ENCODE results near the gene NUTM1.

NUTM1 gene, protein sequence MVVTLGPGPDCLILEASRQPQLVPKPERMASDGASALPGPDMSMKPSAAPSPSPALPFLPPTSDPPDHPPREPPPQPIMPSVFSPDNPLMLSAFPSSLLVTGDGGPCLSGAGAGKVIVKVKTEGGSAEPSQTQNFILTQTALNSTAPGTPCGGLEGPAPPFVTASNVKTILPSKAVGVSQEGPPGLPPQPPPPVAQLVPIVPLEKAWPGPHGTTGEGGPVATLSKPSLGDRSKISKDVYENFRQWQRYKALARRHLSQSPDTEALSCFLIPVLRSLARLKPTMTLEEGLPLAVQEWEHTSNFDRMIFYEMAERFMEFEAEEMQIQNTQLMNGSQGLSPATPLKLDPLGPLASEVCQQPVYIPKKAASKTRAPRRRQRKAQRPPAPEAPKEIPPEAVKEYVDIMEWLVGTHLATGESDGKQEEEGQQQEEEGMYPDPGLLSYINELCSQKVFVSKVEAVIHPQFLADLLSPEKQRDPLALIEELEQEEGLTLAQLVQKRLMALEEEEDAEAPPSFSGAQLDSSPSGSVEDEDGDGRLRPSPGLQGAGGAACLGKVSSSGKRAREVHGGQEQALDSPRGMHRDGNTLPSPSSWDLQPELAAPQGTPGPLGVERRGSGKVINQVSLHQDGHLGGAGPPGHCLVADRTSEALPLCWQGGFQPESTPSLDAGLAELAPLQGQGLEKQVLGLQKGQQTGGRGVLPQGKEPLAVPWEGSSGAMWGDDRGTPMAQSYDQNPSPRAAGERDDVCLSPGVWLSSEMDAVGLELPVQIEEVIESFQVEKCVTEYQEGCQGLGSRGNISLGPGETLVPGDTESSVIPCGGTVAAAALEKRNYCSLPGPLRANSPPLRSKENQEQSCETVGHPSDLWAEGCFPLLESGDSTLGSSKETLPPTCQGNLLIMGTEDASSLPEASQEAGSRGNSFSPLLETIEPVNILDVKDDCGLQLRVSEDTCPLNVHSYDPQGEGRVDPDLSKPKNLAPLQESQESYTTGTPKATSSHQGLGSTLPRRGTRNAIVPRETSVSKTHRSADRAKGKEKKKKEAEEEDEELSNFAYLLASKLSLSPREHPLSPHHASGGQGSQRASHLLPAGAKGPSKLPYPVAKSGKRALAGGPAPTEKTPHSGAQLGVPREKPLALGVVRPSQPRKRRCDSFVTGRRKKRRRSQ

GRCh38 chr15:34342737-34343575, at the start of gene NUTM1, which contains the start of gene NOP10:
Gene NUTM1 (plus strand): TSS chr15:34343315. CDS start chr15:34343697, 382 bp downstream.
Gene NOP10 (minus strand): TSS chr15:34343136. CDS start chr15:34343073, 63 bp downstream.
- peak; percentile 93 for DNase-seq

DNA sequence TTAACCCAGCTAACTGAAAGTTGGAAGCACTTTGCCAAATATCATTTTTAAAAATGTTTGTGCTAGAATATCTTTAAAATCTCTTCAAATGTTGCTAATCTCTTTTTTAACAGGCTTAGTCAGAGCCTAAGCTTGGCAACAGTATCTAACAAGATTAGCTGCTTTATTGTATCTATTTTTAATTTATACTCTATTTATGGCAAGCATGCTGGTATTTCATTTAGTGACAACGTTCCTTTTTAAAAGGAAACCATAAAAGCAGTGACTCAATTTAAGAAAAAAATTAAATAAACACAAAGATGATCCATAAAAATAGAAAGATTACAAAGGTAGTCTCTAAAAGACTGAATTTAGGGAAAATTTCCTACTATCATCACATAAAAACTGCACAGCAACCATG, 46.1 kb upstream of the NUTM1 start:
- no peak for DNase-seq

GRCh38 chr15:34301058-34301457, 42.1 kb upstream of the NUTM1 start:
- no peak for DNase-seq

DNA sequence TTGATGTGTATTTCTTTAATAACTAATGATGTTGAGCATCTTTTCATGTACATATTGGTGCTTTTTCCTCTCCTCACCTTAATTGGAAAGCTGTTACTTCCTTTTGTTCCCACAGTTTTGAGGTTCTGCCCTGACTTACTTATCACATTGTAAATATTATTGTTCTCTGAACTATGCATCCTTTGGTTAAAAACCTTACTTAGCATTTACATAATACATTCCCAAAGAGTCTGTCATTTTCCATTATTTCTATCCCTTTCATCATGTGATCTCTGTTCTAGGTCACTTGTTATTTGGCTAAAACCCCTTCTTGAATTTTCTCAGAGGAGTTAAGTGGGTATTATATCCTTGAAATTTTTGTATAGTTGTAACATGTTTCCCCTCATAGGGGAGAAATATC, 38.5 kb upstream of the NUTM1 start:
- DNase-seq, result no peak

DNA sequence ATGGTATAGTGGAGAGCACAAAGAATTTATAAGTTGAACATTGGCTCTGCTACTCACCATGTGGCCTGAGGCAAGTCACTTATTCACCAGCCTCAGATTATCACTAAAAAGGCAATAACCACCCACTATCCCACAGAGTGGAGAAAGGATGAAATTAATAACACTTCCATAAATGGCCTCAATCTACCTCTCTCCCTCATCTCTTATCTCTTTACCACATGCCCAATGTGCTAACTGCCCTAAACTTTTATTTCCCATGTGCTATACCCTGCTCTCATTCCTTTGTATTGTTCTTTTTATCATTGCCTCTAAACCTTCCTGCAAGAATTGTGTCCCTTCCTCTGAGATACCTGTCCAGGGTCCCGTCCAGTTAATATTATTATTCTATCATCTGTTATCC, 31.6 kb upstream of the NUTM1 start:
- no peak for DNase-seq

DNA sequence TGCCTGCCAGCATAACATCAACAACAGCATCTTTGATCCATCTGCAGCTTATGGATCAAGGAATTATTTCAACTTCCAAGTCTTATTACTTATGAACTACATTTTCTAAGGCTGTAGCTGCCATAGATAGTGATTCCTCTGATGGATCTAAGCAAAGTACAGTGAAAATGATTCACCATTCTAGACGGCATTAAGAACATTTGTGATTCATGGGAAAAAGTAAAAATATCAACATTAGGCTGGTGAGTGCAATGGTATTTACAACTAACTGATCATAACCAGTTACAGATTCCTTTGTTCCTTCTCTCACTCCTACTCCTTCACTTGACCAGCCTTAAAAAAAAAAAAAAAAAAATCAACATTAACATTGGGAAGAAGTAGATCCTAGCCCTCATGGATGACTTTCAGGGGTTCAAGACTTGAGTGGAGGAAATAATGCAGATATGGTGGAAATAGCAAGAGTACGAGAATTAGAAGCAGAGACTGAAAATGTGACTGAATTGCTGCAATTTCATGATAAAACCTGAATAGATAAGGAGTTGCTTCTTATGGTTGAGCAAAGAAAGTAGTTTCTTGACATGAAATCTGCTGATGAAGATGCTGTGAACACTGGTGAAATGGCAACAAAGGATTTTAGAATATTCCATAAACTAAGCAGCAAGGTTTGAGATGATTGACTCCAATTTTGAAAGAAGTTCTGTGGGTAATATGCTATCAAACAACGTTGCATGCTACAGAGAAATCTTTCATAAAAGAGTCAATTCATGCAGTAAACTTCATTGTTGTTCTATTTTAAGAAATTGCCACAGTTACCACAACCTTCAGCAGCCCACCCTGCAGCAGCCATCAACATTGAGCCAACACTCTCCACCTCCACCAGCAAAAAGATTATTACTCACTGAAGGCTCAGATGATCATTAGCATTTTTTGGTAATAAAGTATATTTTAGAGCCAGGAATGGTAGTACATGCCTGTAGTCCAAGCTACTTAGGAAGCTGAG, 28.3 kb upstream of the NUTM1 start:
- no peak for DNase-seq

- DNase-seq, result peak; percentile 81
Observed at GRCh38 chr15:34318277-34319079, 24.6 kb upstream of the NUTM1 start.

- DNase-seq, result no peak
Observed at GRCh38 chr15:34323217-34323616, 19.9 kb upstream of the NUTM1 start.

GRCh38 chr15:34324933-34325332, 18.2 kb upstream of the NUTM1 start:
- DNase-seq, result no peak

GRCh38 chr15:34325368-34325767, 17.7 kb upstream of the NUTM1 start:
- no peak for DNase-seq

DNA sequence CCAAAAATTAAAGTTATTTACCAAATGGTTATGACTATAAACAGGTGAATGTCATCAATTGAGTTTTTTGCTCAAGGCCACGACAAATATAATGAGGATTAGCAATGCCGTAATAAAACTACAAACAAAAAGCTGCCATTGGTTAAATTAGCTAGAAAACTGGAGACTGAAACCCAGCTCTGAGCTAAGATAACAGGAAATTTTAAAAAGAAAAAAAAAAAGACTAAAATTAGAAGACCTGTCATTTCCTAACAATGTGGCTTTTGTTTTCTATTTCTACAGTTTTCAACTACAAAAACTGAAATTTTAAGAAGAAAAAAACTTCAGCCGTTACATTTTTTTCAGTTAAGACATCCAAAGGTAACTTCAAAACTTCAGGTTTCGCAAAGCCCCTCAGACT, 15.2 kb upstream of the NUTM1 start:
- DNase-seq, result no peak

GRCh38 chr15:34329006-34329405, 14.1 kb upstream of the NUTM1 start:
- DNase-seq, result no peak

DNA sequence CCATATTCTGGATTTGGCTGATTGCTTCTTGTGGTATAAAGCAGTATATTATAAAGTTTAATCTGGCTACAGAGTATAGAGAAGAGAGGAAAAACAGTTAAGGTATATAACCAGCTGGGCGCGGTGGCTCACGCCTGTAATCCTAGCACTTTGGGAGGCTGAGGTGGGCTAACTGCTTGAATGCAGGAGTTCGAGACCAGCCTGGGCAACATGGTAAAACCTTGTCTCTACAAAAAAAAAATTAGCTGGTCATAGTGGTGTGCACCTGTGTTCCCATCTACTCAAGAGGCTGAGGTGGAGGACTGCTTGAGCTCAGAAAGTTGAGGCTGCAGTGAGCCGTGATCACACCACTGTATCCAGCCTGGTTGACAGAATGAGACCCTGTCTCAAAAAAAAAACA, 12.8 kb upstream of the NUTM1 start:
- DNase-seq, result no peak

DNA sequence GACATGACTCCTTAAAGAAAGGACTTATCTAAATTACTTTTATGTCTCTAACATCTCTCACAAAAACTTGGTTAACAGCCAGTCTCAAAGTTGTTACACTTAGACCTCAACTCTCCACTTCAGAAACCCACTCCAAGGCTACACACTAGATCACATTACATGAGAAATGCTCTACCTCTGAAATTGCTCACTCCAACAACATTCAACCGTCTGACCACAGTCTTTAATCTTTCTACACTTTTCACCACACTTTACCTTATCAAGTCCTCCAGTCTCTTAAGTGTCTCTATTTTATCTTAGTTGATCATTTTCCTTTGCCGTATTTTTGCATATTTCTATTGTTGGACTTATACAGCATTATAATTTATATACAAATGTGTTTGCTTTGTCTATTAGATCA, 11.3 kb upstream of the NUTM1 start:
- no peak for DNase-seq

DNA sequence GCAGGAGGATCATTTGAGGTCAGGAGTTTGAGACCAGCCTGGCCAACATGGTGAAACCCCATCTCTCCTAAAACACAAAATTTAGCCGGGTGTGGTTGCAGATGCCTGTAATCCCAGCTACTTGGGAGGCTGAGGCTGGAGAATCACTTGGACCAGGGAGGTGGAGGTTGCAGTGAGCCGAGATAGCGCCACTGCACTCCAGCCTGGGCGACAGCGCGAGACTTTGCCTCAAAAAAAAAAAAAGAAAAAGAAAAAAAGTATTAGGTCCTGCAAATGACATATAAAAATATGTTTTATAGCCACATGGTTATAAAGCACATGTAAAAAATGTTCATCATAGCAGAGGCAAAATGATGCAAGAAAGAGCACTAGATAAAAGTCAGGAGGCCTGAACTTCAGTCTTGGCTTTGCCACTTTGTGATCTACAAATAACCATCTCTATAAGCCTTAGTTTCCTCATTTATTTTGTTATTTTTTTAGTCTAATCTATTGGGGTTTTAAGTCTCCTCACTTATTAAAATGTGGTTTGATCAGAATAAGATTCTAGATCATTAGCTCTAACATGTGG, 10.5 kb upstream of the NUTM1 start:
- no peak for DNase-seq

DNA sequence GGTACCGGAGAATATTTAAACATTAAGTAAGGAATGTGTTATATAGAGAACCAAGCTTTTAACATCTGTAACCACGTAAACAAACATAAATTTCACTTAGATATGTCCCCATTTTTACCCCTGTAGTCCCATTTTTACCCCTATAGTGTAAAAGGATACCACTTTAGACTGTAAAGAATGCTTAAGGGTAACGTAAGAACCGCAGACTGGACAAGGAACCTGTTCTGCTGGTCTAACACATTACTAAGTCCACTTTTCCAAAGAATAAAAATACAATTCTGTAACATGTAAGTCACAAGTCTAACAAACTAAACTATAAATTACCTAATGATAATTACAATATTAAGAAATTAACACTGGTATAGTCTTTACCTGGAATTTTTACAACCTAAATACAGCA, 8.4 kb upstream of the NUTM1 start:
- DNase-seq, result peak; percentile 9

DNA sequence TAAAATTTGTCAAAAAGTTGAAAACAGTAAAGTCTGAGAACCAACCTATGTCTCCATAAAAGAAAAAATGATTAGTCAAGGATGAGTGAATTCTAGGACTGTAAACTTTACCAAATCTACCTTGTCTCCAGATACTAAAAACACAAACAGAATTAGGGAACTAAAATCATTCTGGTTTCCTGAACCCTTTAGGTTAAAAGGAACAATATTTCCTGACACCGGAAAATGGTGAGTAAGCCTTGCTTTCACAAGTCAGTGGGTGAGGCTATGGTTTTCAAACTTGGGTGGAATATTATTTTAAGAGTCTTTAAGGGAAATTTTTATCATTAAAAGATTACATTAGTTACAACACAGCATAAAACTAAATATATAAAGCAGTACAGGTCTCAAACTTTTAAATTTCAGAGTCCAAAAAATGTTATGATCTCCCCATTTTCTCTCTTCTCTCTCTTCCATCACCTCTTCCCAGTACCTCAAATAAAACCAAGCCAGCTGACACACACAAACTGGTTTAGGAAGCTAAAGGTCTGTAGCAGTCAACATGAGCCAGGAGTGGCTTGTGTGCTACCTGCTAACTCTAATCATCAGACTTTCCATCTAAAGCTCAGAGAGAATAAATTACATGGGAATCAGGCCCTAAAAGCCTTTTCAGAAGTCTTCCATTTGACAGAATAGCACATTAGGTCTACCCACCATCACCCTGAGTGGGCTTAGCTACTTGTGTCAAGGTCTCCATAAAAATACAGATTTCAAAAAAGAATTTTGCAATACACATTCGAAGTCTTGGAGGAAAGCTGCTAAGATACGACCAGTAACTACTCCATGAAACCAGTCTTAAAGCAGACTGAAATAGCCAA, 7.7 kb upstream of the NUTM1 start:
- no peak for DNase-seq

- no peak for DNase-seq
Observed at GRCh38 chr15:34336231-34336990, 6.7 kb upstream of the NUTM1 start.
